Naive thymus-derived CD8-positive, alpha-beta T cell (primary cell): ENCODE results near the gene PSMD1. TPM values are rescaled to one million over a fixed set of nuclear protein-coding genes. Genes with fewer than 3 reads are reported as not detected.

Experiments
- ATAC-seq, 2 donors: fragments of 150-1000 bp; cut with Tn5 transposase in 1 of 2; sonication (Bioruptor Pico), chemical (Tn5 transposase) in 1 of 2; 1 replicate in 1 of 2; 2 replicates in 1 of 2; pipeline ENCODE4 v1.10.0; 2021; ENCODE audit warnings: mild to moderate bottlenecking in 2 of 2, moderate library complexity in 2 of 2
- POLR2A ChIA-PET: fragments of 350-600 bp; sonication (Branson Sonifier 250); formaldehyde crosslinking; loops from one replicate; lab custom pipeline; 2021; ENCODE audit warnings: antibody characterized with exemption; lab: Charles Lee
- DNase-seq, 10 donors: peaks; one replicate each; pipeline versions ENCODE4 v3.0.0 to v3.0.0-alpha.2; 2020 to 2022
- H3K27ac Mint-ChIP-seq, 10 donors: one replicate each; pipeline ENCODE4 v1.8.0; 2020 to 2022; ENCODE audit warnings: mild to moderate bottlenecking in 10 of 10, mixed read lengths in 10 of 10, moderate library complexity in 4 of 10, inconsistent platforms in 1 of 10
- H3K27me3 Mint-ChIP-seq, 5 donors: one replicate each; pipeline ENCODE4 v1.8.0; 2021 to 2022; ENCODE audit warnings: mixed read lengths in 5 of 5
- H3K36me3 Mint-ChIP-seq, 3 donors: one replicate each; pipeline ENCODE4 v1.8.0; 2020 to 2022; ENCODE audit warnings: mixed read lengths in 3 of 3, mild to moderate bottlenecking in 2 of 3, inconsistent platforms in 1 of 3
- H3K4me1 Mint-ChIP-seq, 4 donors: one replicate each; pipeline ENCODE4 v1.8.0; 2021 to 2022; ENCODE audit warnings: mixed read lengths in 4 of 4
- H3K4me3 Mint-ChIP-seq, 10 donors: one replicate each; pipeline ENCODE4 v1.8.0; 2020 to 2022; ENCODE audit warnings: mild to moderate bottlenecking in 10 of 10, mixed read lengths in 10 of 10, moderate library complexity in 6 of 10, inconsistent platforms in 1 of 10
- H3K9me3 Mint-ChIP-seq, 9 donors: one replicate each; pipeline ENCODE4 v1.8.0; 2020 to 2022; ENCODE audit warnings: mixed read lengths in 9 of 9, mild to moderate bottlenecking in 3 of 9, inconsistent platforms in 1 of 9, moderate library complexity in 1 of 9
- polyA plus RNA-seq, 3 donors: library from polyadenylated mRNA; unstranded; fragments of 300-500 nt; fragmentation: Illumina TruSeq; gene quantifications; one replicate each; pipeline ENCODE4 v1.2.3, GENCODE V29; 2021
- total RNA-seq, 8 experiments: library from RNA in 2 of 8; stranded (reverse) in 2 of 8; gene quantifications; one replicate each; pipeline ENCODE4 v1.2.3 and lab custom pipeline; 2021 to 2026

Gene PSMD1
- total and polyA plus RNA-seq, 5 experiments from 2014 or later = 41.6 to 54.3 (median 46.0) TPM

- POLR2A ChIA-PET = no interaction called here
- Mint-ChIP-seq H3K4me1 (peaks cover 4 to 18% (median 10%) of the 10 kb centered on the region in 4 donors), H3K4me3 (no peak overlapping the region), H3K36me3 (peaks cover 6 to 66% (median 8%) of the 10 kb centered on the region in 3 donors), H3K27ac (peak overlapping the region in 5 of 10 donors; percentile 2 to 40 (median 33)), H3K27me3 (no peaks in the 10 kb centered on the region), H3K9me3 (no peaks in the 10 kb centered on the region)
- no peak for DNase-seq
- ATAC-seq = no peak
These were observed 104.7 kb downstream of the PSMD1 start for GRCh38 chr2:231161252-231161839.

GRCh38 chr2:231161877-231162329, 105.2 kb downstream of the PSMD1 start:
- POLR2A ChIA-PET = interaction anchor here (0.7 kb wide), 1 partner anchor 82 kb away, joined by 3 read pairs; no protein-coding TSS in a partner anchor
- DNase-seq = no peak

GRCh38 chr2:231163011-231163410, 106.3 kb downstream of the PSMD1 start:
- ATAC-seq (no peak), DNase-seq (no peak)
- peaks cover 4 to 18% (median 10%) of the 10 kb centered on the region in 4 donors for H3K4me1 Mint-ChIP-seq
- peaks cover 6 to 73% (median 8%) of the 10 kb centered on the region in 3 donors for H3K36me3 Mint-ChIP-seq
- POLR2A ChIA-PET = no interaction called here
- H3K27me3 Mint-ChIP-seq = no peaks in the 10 kb centered on the region
- no peaks in the 10 kb centered on the region for H3K9me3 Mint-ChIP-seq
- H3K4me3 Mint-ChIP-seq = no peak overlapping the region
- peak overlapping the region in 1 of 10 donors; percentile 61 for H3K27ac Mint-ChIP-seq

More at GRCh38 chr2:231161877-231162329, 105.2 kb downstream of the PSMD1 start:
- Mint-ChIP-seq H3K27ac (peak overlapping the region in 2 of 10 donors; percentile 19 to 36), H3K4me1 (peaks cover 4 to 18% (median 10%) of the 10 kb centered on the region in 4 donors), H3K36me3 (peaks cover 6 to 69% (median 8%) of the 10 kb centered on the region in 3 donors), H3K27me3 (no peaks in the 10 kb centered on the region), H3K4me3 (no peak overlapping the region), H3K9me3 (no peaks in the 10 kb centered on the region)
- no peak for ATAC-seq

GRCh38 chr2:231163414-231164095, 106.9 kb downstream of the PSMD1 start:
- Mint-ChIP-seq H3K36me3 (peaks cover 6 to 74% (median 8%) of the 10 kb centered on the region in 3 donors), H3K27ac (peak overlapping the region in 1 of 10 donors; percentile 61), H3K4me1 (peaks cover 4 to 18% (median 10%) of the 10 kb centered on the region in 4 donors), H3K4me3 (no peak overlapping the region), H3K9me3 (no peaks in the 10 kb centered on the region), H3K27me3 (no peaks in the 10 kb centered on the region)
- POLR2A ChIA-PET = no interaction called here
- DNase-seq = no peak
- no peak for ATAC-seq

- ATAC-seq (no peak), DNase-seq (no peak)
- Mint-ChIP-seq H3K27me3 (no peaks in the 10 kb centered on the region), H3K36me3 (peaks cover 0 to 93% (median 8%) of the 10 kb centered on the region in 3 donors), H3K4me1 (no peaks in the 10 kb centered on the region), H3K27ac (peak overlapping the region in 4 of 10 donors; percentile 2 to 42 (median 23)), H3K9me3 (no peaks in the 10 kb centered on the region), H3K4me3 (no peak overlapping the region)
- POLR2A ChIA-PET = no interaction called here
These were observed 111.2 kb downstream of the PSMD1 start for GRCh38 chr2:231167745-231168459.

- DNase-seq (no peak), ATAC-seq (no peak)
- Mint-ChIP-seq H3K27me3 (no peaks in the 10 kb centered on the region), H3K27ac (peak overlapping the region in 3 of 10 donors; percentile 6 to 42 (median 40)), H3K36me3 (peaks cover 0 to 89% (median 8%) of the 10 kb centered on the region in 3 donors), H3K4me1 (no peaks in the 10 kb centered on the region), H3K4me3 (no peak overlapping the region), H3K9me3 (no peaks in the 10 kb centered on the region)
- POLR2A ChIA-PET = no interaction called here
These were observed 111.9 kb downstream of the PSMD1 start for GRCh38 chr2:231168460-231169139.

GRCh38 chr2:231169488-231169887, 112.8 kb downstream of the PSMD1 start:
- POLR2A ChIA-PET = no interaction called here
- no peak for ATAC-seq
- H3K36me3 Mint-ChIP-seq = peaks cover 0 to 88% (median 8%) of the 10 kb centered on the region in 3 donors
- H3K27me3 Mint-ChIP-seq = no peaks in the 10 kb centered on the region
- DNase-seq = no peak
- H3K9me3 Mint-ChIP-seq = no peaks in the 10 kb centered on the region
- H3K27ac Mint-ChIP-seq = peak overlapping the region in 3 of 10 donors; percentile 26 to 67 (median 55)
- no peak overlapping the region for H3K4me3 Mint-ChIP-seq
- H3K4me1 Mint-ChIP-seq = no peaks in the 10 kb centered on the region

- Mint-ChIP-seq H3K4me1 (no peaks in the 10 kb centered on the region), H3K9me3 (no peaks in the 10 kb centered on the region), H3K4me3 (no peak overlapping the region), H3K27ac (no peak overlapping the region), H3K27me3 (no peaks in the 10 kb centered on the region), H3K36me3 (peaks cover 0 to 87% (median 6%) of the 10 kb centered on the region in 3 donors)
- POLR2A ChIA-PET = no interaction called here
- DNase-seq (no peak), ATAC-seq (no peak)
These were observed 113.4 kb downstream of the PSMD1 start for GRCh38 chr2:231170055-231170454.

GRCh38 chr2:231172025-231172424, 115.4 kb downstream of the PSMD1 start:
- Mint-ChIP-seq H3K27ac (no peak overlapping the region), H3K27me3 (no peaks in the 10 kb centered on the region), H3K9me3 (no peaks in the 10 kb centered on the region), H3K4me3 (no peak overlapping the region), H3K36me3 (peaks cover 0 to 78% (median 8%) of the 10 kb centered on the region in 3 donors), H3K4me1 (peaks cover 0 to 6% (median 2%) of the 10 kb centered on the region in 4 donors)
- no peak for ATAC-seq
- POLR2A ChIA-PET = no interaction called here
- DNase-seq = no peak

GRCh38 chr2:231174211-231174651, 117.6 kb downstream of the PSMD1 start:
- peaks cover 0 to 57% (median 8%) of the 10 kb centered on the region in 3 donors for H3K36me3 Mint-ChIP-seq
- peaks cover 0 to 9% (median 4%) of the 10 kb centered on the region in 4 donors for H3K4me1 Mint-ChIP-seq
- no peaks in the 10 kb centered on the region for H3K27me3 Mint-ChIP-seq
- POLR2A ChIA-PET = no interaction called here
- H3K4me3 Mint-ChIP-seq = no peak overlapping the region
- peak overlapping the region in 1 of 10 donors; percentile 43 for H3K27ac Mint-ChIP-seq
- ATAC-seq = no peak
- no peaks in the 10 kb centered on the region for H3K9me3 Mint-ChIP-seq
- DNase-seq = no peak

- Mint-ChIP-seq H3K4me1 (peaks cover 0 to 13% (median 10%) of the 10 kb centered on the region in 4 donors), H3K36me3 (peaks cover 0 to 39% (median 2%) of the 10 kb centered on the region in 3 donors), H3K9me3 (no peaks in the 10 kb centered on the region), H3K27ac (peak overlapping the region in 3 of 10 donors; percentile 13 to 63 (median 28)), H3K4me3 (no peak overlapping the region), H3K27me3 (no peaks in the 10 kb centered on the region)
- DNase-seq (no peak), ATAC-seq (no peak)
- POLR2A ChIA-PET = no interaction called here
These were observed 119.4 kb downstream of the PSMD1 start for GRCh38 chr2:231176066-231176465.
